Peyer's patch (tissue), 4 donors: ENCODE results near the gene SLC8A2.

ENCODE experiments used
- POLR2A ChIP-seq, 2 donors: fragments of 450-650 bp; IDR thresholded peaks; one replicate each; pipeline ENCODE4 v1.5.1; 2017; ENCODE audit warnings: antibody characterized with exemption in 2 of 2, mild to moderate bottlenecking in 2 of 2, moderate library complexity in 2 of 2
- TF ChIP-seq, protein P1 (sequence below), 6 experiments: fragments of 450-650 bp in 4 of 6; fragments of 200-600 bp in 2 of 6; sonication (generic) in 1 of 6; IDR thresholded peaks; one replicate each; pipeline ENCODE4 v1.5.1; 2017 to 2019; ENCODE audit warnings: antibody characterized with exemption in 6 of 6, mild to moderate bottlenecking in 3 of 6, moderate library complexity in 1 of 6

DNA sequence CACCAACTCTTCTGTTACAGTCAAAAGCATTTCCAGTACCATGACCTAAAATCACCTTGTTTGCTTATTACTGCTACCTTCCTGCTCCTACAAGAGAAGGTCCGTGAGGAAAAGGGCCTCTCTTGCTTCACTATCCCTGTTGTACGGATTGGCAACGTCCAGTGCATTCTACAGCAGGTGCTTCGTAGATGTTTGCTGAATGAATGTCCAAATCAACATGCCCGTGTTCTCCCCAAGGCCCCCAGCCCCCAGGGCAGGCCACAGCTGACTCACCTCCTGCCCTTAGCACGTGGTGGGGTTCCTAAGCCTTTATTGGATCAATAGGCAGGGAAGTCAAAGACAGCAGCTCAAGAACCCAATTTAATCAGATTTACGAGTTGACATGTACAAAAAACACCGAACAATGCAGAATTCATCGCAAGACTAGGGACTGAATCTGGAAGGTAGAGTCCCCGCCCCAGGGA lies 48.7 kb upstream of the SLC8A2 start:
- no peak for TF ChIP-seq POLR2A (IDR thresholded peaks at IDR 0.05)
- TF ChIP-seq, protein P1, sequence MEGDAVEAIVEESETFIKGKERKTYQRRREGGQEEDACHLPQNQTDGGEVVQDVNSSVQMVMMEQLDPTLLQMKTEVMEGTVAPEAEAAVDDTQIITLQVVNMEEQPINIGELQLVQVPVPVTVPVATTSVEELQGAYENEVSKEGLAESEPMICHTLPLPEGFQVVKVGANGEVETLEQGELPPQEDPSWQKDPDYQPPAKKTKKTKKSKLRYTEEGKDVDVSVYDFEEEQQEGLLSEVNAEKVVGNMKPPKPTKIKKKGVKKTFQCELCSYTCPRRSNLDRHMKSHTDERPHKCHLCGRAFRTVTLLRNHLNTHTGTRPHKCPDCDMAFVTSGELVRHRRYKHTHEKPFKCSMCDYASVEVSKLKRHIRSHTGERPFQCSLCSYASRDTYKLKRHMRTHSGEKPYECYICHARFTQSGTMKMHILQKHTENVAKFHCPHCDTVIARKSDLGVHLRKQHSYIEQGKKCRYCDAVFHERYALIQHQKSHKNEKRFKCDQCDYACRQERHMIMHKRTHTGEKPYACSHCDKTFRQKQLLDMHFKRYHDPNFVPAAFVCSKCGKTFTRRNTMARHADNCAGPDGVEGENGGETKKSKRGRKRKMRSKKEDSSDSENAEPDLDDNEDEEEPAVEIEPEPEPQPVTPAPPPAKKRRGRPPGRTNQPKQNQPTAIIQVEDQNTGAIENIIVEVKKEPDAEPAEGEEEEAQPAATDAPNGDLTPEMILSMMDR (IDR thresholded peaks at IDR 0.05), result no peak
